Body of pancreas (tissue), 4 donors: ENCODE measurements around the gene GRID1. TPM values are rescaled to one million over a fixed set of nuclear protein-coding genes. Genes with fewer than 3 reads are reported as not detected.

ENCODE experiments used
- ATAC-seq: fragments of 150-250 bp; one replicate; pipeline ENCODE4 v1.9.1; 2016
- DNase-seq, 4 donors: peaks; one replicate each; pipeline ENCODE4 v3.0.0-alpha.2; 2019
- H3K27ac ChIP-seq, 4 donors: fragments of 200-600 bp; sonication (generic); 1 replicate in 3 of 4; 2 replicates in 1 of 4; pipeline versions ENCODE4 v1.5.1 to v1.6.1; 2016 to 2019; ENCODE audit warnings: mild to moderate bottlenecking in 1 of 4, mixed read lengths in 1 of 4, moderate library complexity in 1 of 4
- H3K27me3 ChIP-seq, 2 donors: fragments of 200-600 bp; sonication (generic); one replicate each; pipeline ENCODE4 v1.6.0; 2016; ENCODE audit warnings: mild to moderate bottlenecking in 1 of 2
- H3K36me3 ChIP-seq, 2 donors: fragments of 200-600 bp; sonication (generic); replicated peaks in 1 of 2; 2 replicates each; pipeline ENCODE4 v1.5.1; 2016; ENCODE audit warnings: low read depth in 2 of 2; ENCODE audit not compliant: insufficient read depth in 1 of 2
- H3K4me1 ChIP-seq: fragments of 200-600 bp; sonication (generic); one replicate; pipeline ENCODE4 v1.6.0; 2016
- H3K4me3 ChIP-seq, 2 donors: fragments of 200-600 bp; sonication (generic); 1 replicate in 1 of 2; 2 replicates in 1 of 2; pipeline ENCODE4 v1.5.1; 2016 to 2019
- H3K9me3 ChIP-seq, 3 donors: fragments of 200-600 bp; sonication (generic); 1 replicate in 2 of 3; 2 replicates in 1 of 3; pipeline ENCODE4 v1.5.1; 2016
- POLR2A ChIP-seq, 3 donors: fragments of 450-650 bp; IDR thresholded peaks; one replicate each; pipeline ENCODE4 v1.6.1; 2016; ENCODE audit warnings: antibody characterized with exemption in 3 of 3, mild to moderate bottlenecking in 2 of 3
- WGBS, 2 donors: methylation state at CpG; one replicate each; pipeline ENCODE4 v1.1.5; 2017; 5-methylcytosine and 5-hydroxymethylcytosine counted together
- intact Hi-C: fragments of 100-400 bp; cut with DNase I; formaldehyde crosslinking; loops from one replicate; pipeline ENCODE4 v1.15.1; 2023
- total RNA-seq, 2 donors: library from RNA; depleted of rRNA; stranded (reverse); fragments of >200 nt; gene quantifications; one replicate each; pipeline ENCODE4 v1.1.0, GENCODE V29; 2016
- TF ChIP-seq, protein P1 (sequence below), 7 experiments: fragments of 450-650 bp in 4 of 7; fragments of 200-600 bp in 3 of 7; sonication (generic) in 3 of 7; IDR thresholded peaks; one replicate each; pipeline ENCODE4 v1.5.1; 2016 to 2019; ENCODE audit warnings: antibody characterized with exemption in 7 of 7

The GRID1 gene
- total RNA-seq, 2 donors from 2014 or later = 1.0 to 1.6 TPM

GRCh38 chr10:85861513-85862197 is 504.9 kb downstream of the GRID1 start:
- intact Hi-C loops = no loop called here
- no peaks in the 10 kb centered on the region for H3K4me1 ChIP-seq
- ATAC-seq (no peak), DNase-seq (no peak)
- no peak overlapping the region for H3K27ac ChIP-seq
- WGBS, 2 donors = 40 to 58% methylated on average over 1 to 3 of the region's 3 CpGs
- no peak for TF ChIP-seq POLR2A (IDR thresholded peaks at IDR 0.05)
- TF ChIP-seq, protein P1, sequence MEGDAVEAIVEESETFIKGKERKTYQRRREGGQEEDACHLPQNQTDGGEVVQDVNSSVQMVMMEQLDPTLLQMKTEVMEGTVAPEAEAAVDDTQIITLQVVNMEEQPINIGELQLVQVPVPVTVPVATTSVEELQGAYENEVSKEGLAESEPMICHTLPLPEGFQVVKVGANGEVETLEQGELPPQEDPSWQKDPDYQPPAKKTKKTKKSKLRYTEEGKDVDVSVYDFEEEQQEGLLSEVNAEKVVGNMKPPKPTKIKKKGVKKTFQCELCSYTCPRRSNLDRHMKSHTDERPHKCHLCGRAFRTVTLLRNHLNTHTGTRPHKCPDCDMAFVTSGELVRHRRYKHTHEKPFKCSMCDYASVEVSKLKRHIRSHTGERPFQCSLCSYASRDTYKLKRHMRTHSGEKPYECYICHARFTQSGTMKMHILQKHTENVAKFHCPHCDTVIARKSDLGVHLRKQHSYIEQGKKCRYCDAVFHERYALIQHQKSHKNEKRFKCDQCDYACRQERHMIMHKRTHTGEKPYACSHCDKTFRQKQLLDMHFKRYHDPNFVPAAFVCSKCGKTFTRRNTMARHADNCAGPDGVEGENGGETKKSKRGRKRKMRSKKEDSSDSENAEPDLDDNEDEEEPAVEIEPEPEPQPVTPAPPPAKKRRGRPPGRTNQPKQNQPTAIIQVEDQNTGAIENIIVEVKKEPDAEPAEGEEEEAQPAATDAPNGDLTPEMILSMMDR (IDR thresholded peaks at IDR 0.05) = no peak
- H3K4me3 ChIP-seq = no peak overlapping the region
- no peaks in the 10 kb centered on the region for H3K9me3 ChIP-seq
- no peaks in the 10 kb centered on the region for H3K27me3 ChIP-seq
- no peaks in the 10 kb centered on the region for H3K36me3 ChIP-seq

DNA sequence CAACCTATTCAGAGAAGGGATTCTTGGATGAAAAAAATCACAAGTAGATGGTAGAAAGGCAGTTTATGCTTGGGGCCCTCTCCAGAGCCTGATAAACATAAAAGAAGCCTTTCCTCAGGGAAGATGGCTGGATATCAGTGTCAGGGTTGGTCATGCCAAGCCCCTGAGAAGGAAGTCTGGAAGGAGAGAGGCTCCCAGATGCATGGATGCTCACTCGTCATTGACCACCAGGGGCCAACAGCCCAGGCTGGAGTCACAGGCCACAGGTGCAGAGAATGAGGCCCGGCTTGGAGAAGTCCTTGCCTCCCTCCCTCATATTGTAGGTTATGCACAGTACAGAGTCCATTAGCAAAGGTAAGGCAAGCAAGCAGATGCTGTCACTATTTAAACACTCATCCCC is 506.7 kb downstream of the GRID1 start:
- DNase-seq = no peak
- TF ChIP-seq, protein P1 (IDR thresholded peaks at IDR 0.05) = no peak
- no peak for TF ChIP-seq POLR2A (IDR thresholded peaks at IDR 0.05)
- no peaks in the 10 kb centered on the region for H3K36me3 ChIP-seq
- WGBS, 2 donors = 35 to 50% methylated on average over 2 of the region's 2 CpGs
- ATAC-seq = no peak
- no peaks in the 10 kb centered on the region for H3K9me3 ChIP-seq
- intact Hi-C loops = no loop called here
- H3K27ac ChIP-seq = no peak overlapping the region
- no peaks in the 10 kb centered on the region for H3K4me1 ChIP-seq
- H3K27me3 ChIP-seq = no peaks in the 10 kb centered on the region
- no peak overlapping the region for H3K4me3 ChIP-seq

- no peaks in the 10 kb centered on the region for H3K4me1 ChIP-seq
- intact Hi-C loops = no loop called here
- no peak overlapping the region for H3K4me3 ChIP-seq
- no peak for DNase-seq
- no peak for TF ChIP-seq POLR2A (IDR thresholded peaks at IDR 0.05)
- TF ChIP-seq, protein P1 (IDR thresholded peaks at IDR 0.05) = no peak
- WGBS, 2 donors = 81 to 85% methylated on average over 3 of the region's 3 CpGs
- no peaks in the 10 kb centered on the region for H3K9me3 ChIP-seq
- H3K36me3 ChIP-seq = no peaks in the 10 kb centered on the region
- ATAC-seq = no peak
- H3K27ac ChIP-seq = no peak overlapping the region
- H3K27me3 ChIP-seq = no peaks in the 10 kb centered on the region
Measured at GRCh38 chr10:85858776-85859515, 507.6 kb downstream of the GRID1 start.

- no peak for DNase-seq
- WGBS, 2 donors = 84 to 100% methylated on average over 3 of the region's 3 CpGs
- ATAC-seq = no peak
- Histone ChIP-seq H3K36me3 (no peaks in the 10 kb centered on the region), H3K4me3 (no peak overlapping the region), H3K4me1 (no peaks in the 10 kb centered on the region), H3K27me3 (no peaks in the 10 kb centered on the region), H3K27ac (no peak overlapping the region), H3K9me3 (no peaks in the 10 kb centered on the region)
- no peak for TF ChIP-seq POLR2A (IDR thresholded peaks at IDR 0.05)
- TF ChIP-seq, protein P1 (IDR thresholded peaks at IDR 0.05) = no peak
- intact Hi-C loops = no loop called here
Measured at GRCh38 chr10:85857791-85858190, 508.8 kb downstream of the GRID1 start.
